GM21737 (cell line): ENCODE results near the gene VGLL4.
"Not testable (repeated sequence)": the region's sequence is repeated elsewhere in the genome, so short reads cannot be mapped to it uniquely, and the experiment has no call there.

ENCODE experiments used
- ATAC-seq: cut with Tn5 transposase; IDR thresholded peaks from one replicate; pipeline ENCODE4 v1.9.1; 2021; ENCODE audit warnings: mild to moderate bottlenecking, moderate library complexity; ENCODE audit not compliant: unreplicated experiment

VGLL4 gene

GRCh38 chr3:11536132-11536935 lies 107.4 kb downstream of the VGLL4 start:
- ATAC-seq: no peak

GRCh38 chr3:11535243-11535960 lies 108.3 kb downstream of the VGLL4 start:
- ATAC-seq: no peak

GRCh38 chr3:11534793-11535101 lies 109.0 kb downstream of the VGLL4 start:
- ATAC-seq: no peak

- no peak for ATAC-seq
Measured at GRCh38 chr3:11534011-11534792, 109.5 kb downstream of the VGLL4 start.

- no peak for ATAC-seq
Measured at GRCh38 chr3:11532931-11533391, 110.8 kb downstream of the VGLL4 start.

GRCh38 chr3:11530153-11530721 lies 113.5 kb downstream of the VGLL4 start:
- no peak for ATAC-seq

GRCh38 chr3:11529281-11529680 lies 114.4 kb downstream of the VGLL4 start:
- no peak for ATAC-seq

GRCh38 chr3:11526121-11526520 lies 117.6 kb downstream of the VGLL4 start:
- not testable (repeated sequence) for ATAC-seq

- ATAC-seq: no peak
Measured at GRCh38 chr3:11523572-11524101, 120.1 kb downstream of the VGLL4 start.

GRCh38 chr3:11522953-11523571 lies 120.7 kb downstream of the VGLL4 start:
- no peak for ATAC-seq

GRCh38 chr3:11522398-11522715 lies 121.4 kb downstream of the VGLL4 start:
- no peak for ATAC-seq

GRCh38 chr3:11521167-11521566 lies 122.5 kb downstream of the VGLL4 start:
- no peak for ATAC-seq

- no peak for ATAC-seq
Measured at GRCh38 chr3:11517601-11518000, 126.1 kb downstream of the VGLL4 start.

GRCh38 chr3:11514191-11514821 lies 129.4 kb downstream of the VGLL4 start:
- no peak for ATAC-seq

GRCh38 chr3:11513817-11514135 lies 129.9 kb downstream of the VGLL4 start:
- no peak for ATAC-seq

- ATAC-seq: not testable (repeated sequence)
Measured at GRCh38 chr3:11513125-11513816, 130.4 kb downstream of the VGLL4 start.

- not testable (repeated sequence) for ATAC-seq
Measured at GRCh38 chr3:11511606-11512005, 132.1 kb downstream of the VGLL4 start.

GRCh38 chr3:11510356-11510755 lies 133.4 kb downstream of the VGLL4 start:
- no peak for ATAC-seq

- ATAC-seq: no peak
Measured at GRCh38 chr3:11510001-11510340, 133.7 kb downstream of the VGLL4 start.
